PC-3 (cell line): ENCODE measurements around the gene DHDH. TPM values are rescaled to one million over a fixed set of nuclear protein-coding genes. Genes with fewer than 3 reads are reported as not detected.

ENCODE experiments used
- ATAC-seq: fragments of 200-7000 bp; cut with Tn5 transposase; 2 replicates; pipeline ENCODE4 v1.9.1; 2020; ENCODE audit warnings: mild to moderate bottlenecking, moderate library complexity
- BruUV-seq: library from RNA; stranded (reverse); fragments of 400-500 nt; replicated peaks from 2 replicates; lab custom pipeline; 2021; lab: Mats Ljungman, UMichigan
- CTCF ChIA-PET: fragments of 300-600 bp; sonication (Branson Sonifier 250); formaldehyde crosslinking; loops from one replicate; lab custom pipeline; 2022; ENCODE audit warnings: antibody characterized with exemption; lab: Charles Lee
- POLR2A ChIA-PET: fragments of 300-600 bp; sonication (Branson Sonifier 250); formaldehyde crosslinking; loops from one replicate; lab custom pipeline; 2022; ENCODE audit warnings: antibody characterized with exemption; ENCODE audit not compliant: unreplicated experiment; lab: Charles Lee
- DNase-seq: peaks from one replicate; pipeline ENCODE4 v3.0.0-alpha.2; 2015
- H2AFZ ChIP-seq: fragments of 300-600 bp; sonication (generic); 2 replicates; pipeline ENCODE4 v1.6.0; 2016; ENCODE audit warnings: antibody characterized with exemption, low read length
- H3F3A ChIP-seq: fragments of 300-600 bp; sonication (generic); one replicate; pipeline ENCODE4 v1.6.0; 2017; ENCODE audit warnings: antibody characterized with exemption, low read length, control low read depth, mild to moderate bottlenecking; ENCODE audit not compliant: unreplicated experiment
- H3K27ac ChIP-seq: fragments of 300-600 bp; sonication (generic); 2 replicates; pipeline ENCODE4 v1.5.1; 2016; ENCODE audit warnings: mild to moderate bottlenecking, low read length
- H3K27me3 ChIP-seq: fragments of 300-600 bp; sonication (generic); 2 replicates; pipeline ENCODE4 v1.6.1; 2016; ENCODE audit warnings: low read length, mixed read lengths
- H3K36me3 ChIP-seq: fragments of 300-600 bp; sonication (generic); 2 replicates; pipeline ENCODE4 v1.6.1; 2016; ENCODE audit warnings: low read depth, mixed run types, low read length, mixed read lengths
- H3K4me1 ChIP-seq: fragments of 300-600 bp; sonication (generic); 2 replicates; pipeline ENCODE4 v1.5.1; 2016; ENCODE audit warnings: low read length; ENCODE audit not compliant: insufficient read depth
- H3K4me2 ChIP-seq: fragments of 300-600 bp; sonication (generic); 2 replicates; pipeline ENCODE4 v1.6.0; 2016; ENCODE audit warnings: low read length
- H3K4me3 ChIP-seq: fragments of 300-600 bp; sonication (generic); 2 replicates; pipeline ENCODE4 v1.5.1; 2016; ENCODE audit warnings: mild to moderate bottlenecking, low read length, mixed read lengths
- H3K79me2 ChIP-seq: fragments of 300-600 bp; sonication (generic); 2 replicates; pipeline ENCODE4 v1.6.1; 2017; ENCODE audit warnings: low read length, mixed read lengths
- H3K9ac ChIP-seq: fragments of 300-600 bp; sonication (generic); 2 replicates; pipeline ENCODE4 v1.6.0; 2016; ENCODE audit warnings: mild to moderate bottlenecking, low read length
- H3K9me2 ChIP-seq: fragments of 300-600 bp; sonication (generic); replicated peaks from 2 replicates; pipeline ENCODE4 v1.6.1; 2016; ENCODE audit warnings: mixed run types, low read length, mixed read lengths
- H3K9me3 ChIP-seq: fragments of 300-600 bp; sonication (generic); 2 replicates; pipeline ENCODE4 v1.6.1; 2016; ENCODE audit warnings: low read length, mixed read lengths
- H4K20me1 ChIP-seq: fragments of 300-600 bp; sonication (generic); 2 replicates; pipeline ENCODE4 v1.6.1; 2016; ENCODE audit warnings: low read length, mixed read lengths
- CTCF ChIP-seq: fragments of 300-600 bp; sonication (generic); conservative IDR thresholded peaks from 2 replicates; pipeline ENCODE4 v1.5.1; 2017; ENCODE audit warnings: antibody characterized with exemption, low read depth, mild to moderate bottlenecking, low read length
- EZH2 ChIP-seq: fragments of 300-600 bp; sonication (generic); IDR thresholded peaks from one replicate; pipeline ENCODE4 v1.6.1; 2017; ENCODE audit warnings: antibody characterized with exemption, mild to moderate bottlenecking, low read length; ENCODE audit not compliant: unreplicated experiment
- EZH2phosphoT487 ChIP-seq: fragments of 300-600 bp; sonication (generic); IDR thresholded peaks from 2 replicates; pipeline ENCODE4 v1.6.1; 2018; ENCODE audit warnings: mild to moderate bottlenecking, antibody characterized with exemption, low read length, borderline replicate concordance
- intact Hi-C: fragments of 100-400 bp; cut with micrococcal nuclease; formaldehyde crosslinking; loops from 2 replicates; pipeline ENCODE4 v1.9.0; 2023
- total RNA-seq: library from RNA; depleted of rRNA; stranded (reverse); fragments of >200 nt; gene quantifications from 2 replicates; pipeline ENCODE4 v1.2.3, GENCODE V29; 2014

Gene DHDH
- total RNA-seq, 1 experiment from 2014 or later = 1.8 TPM

- ChIA-PET POLR2A (interaction anchor here (0.6 kb wide), 2 partner anchors 81 to 83 kb away, joined by 7 to 22 read pairs; no protein-coding TSS in a partner anchor), CTCF (interaction anchor here (0.5 kb wide), 1 partner anchor 32 kb away, joined by 3 read pairs; the partner anchor contains the start of genes GYS1 and RUVBL2)
- Histone ChIP-seq H3K4me1 (peaks cover 31% of the 10 kb centered on the region), H3K9ac (no peak overlapping the region), H3K4me2 (no peak overlapping the region), H3F3A (peaks cover 5% of the 10 kb centered on the region), H3K27ac (no peak overlapping the region), H2AFZ (no peak overlapping the region), H3K79me2 (peaks cover 14% of the 10 kb centered on the region), H3K36me3 (peaks cover 7% of the 10 kb centered on the region; the same call in 1 of the 2 replicates), H3K27me3 (no peaks in the 10 kb centered on the region), H3K9me2 (no peaks in the 10 kb centered on the region), H3K9me3 (no peaks in the 10 kb centered on the region), H4K20me1 (0 out of 2 replicates have a peak, but pooled peaks cover 5% of the 10 kb centered on the region), H3K4me3 (no peak overlapping the region)
- intact Hi-C loops = no loop called here
- TF ChIP-seq CTCF = no peak
- TF ChIP-seq EZH2phosphoT487 = no peak
- no peak for TF ChIP-seq EZH2
- no TSS peak for BruUV-seq
- ATAC-seq (no peak), DNase-seq (no peak)
These were observed 28.2 kb downstream of the DHDH start for GRCh38 chr19:48961673-48962028.

- Histone ChIP-seq H3K9me3 (no peaks in the 10 kb centered on the region), H3K27ac (0 out of 2 replicates have a peak overlapping the region, but pooled peaks have one; percentile 23), H4K20me1 (0 out of 2 replicates have a peak, but pooled peaks cover 5% of the 10 kb centered on the region), H3F3A (peaks cover 5% of the 10 kb centered on the region), H3K36me3 (peaks cover 7% of the 10 kb centered on the region; the same call in 1 of the 2 replicates), H2AFZ (no peak overlapping the region), H3K27me3 (no peaks in the 10 kb centered on the region), H3K9ac (no peak overlapping the region), H3K79me2 (peaks cover 14% of the 10 kb centered on the region), H3K4me2 (no peak overlapping the region), H3K9me2 (no peaks in the 10 kb centered on the region), H3K4me1 (peaks cover 31% of the 10 kb centered on the region), H3K4me3 (no peak overlapping the region)
- no TSS peak for BruUV-seq
- POLR2A ChIA-PET = interaction anchor here (0.6 kb wide), 2 partner anchors 81 to 83 kb away, joined by 7 to 22 read pairs; no protein-coding TSS in a partner anchor
- peak; percentile 50 for ATAC-seq
- CTCF ChIA-PET = interaction anchor here (0.5 kb wide), 1 partner anchor 31 kb away, joined by 3 read pairs; the partner anchor contains the start of genes GYS1 and RUVBL2
- peak; percentile 18 for DNase-seq
- intact Hi-C loops = no loop called here
- TF ChIP-seq EZH2phosphoT487 (no peak), EZH2 (no peak), CTCF (no peak)
These were observed 28.7 kb downstream of the DHDH start for GRCh38 chr19:48962029-48962848.
